Hair follicular keratinocyte (primary cell): ENCODE data around the gene GPR26. TPM values are rescaled to one million over a fixed set of nuclear protein-coding genes. Genes with fewer than 3 reads are reported as not detected.

Experiments
- total RNA-seq: library from RNA; depleted of rRNA; stranded (reverse); fragments of >200 nt; gene quantifications from 2 replicates; pipeline ENCODE4 v1.2.3, GENCODE V29; 2015

Gene GPR26
- not detected in 2 replicates for total RNA-seq

GRCh38 chr10:123666318-123667236, at the start of gene GPR26:
Gene GPR26, plus strand, starts transcription at chr10:123666355. Its CDS starts 53 bp downstream, at chr10:123666408.

Other genes starting within 250 kb of the GPR26 start
- gene CPXM2, start 225.5 kb downstream of the GPR26 start, total RNA-seq: under 0.01 and 0.04 TPM in 2 replicates